Breast epithelium (tissue), 4 donors: ENCODE data around the gene PDCL2. TPM values are rescaled to one million over a fixed set of nuclear protein-coding genes. Genes with fewer than 3 reads are reported as not detected.

Source experiments
- DNase-seq, 2 donors: peaks; one replicate each; pipeline ENCODE4 v3.0.0-alpha.2; 2019; ENCODE audit warnings: low spot score in 2 of 2
- H3K27ac ChIP-seq, 2 donors: fragments of 200-600 bp; sonication (generic) in 1 of 2; one replicate each; pipeline ENCODE4 v1.5.1; 2016 to 2019; ENCODE audit warnings: mild to moderate bottlenecking in 1 of 2
- H3K27me3 ChIP-seq, 2 donors: fragments of 200-600 bp; sonication (generic) in 1 of 2; one replicate each; pipeline versions ENCODE4 v1.5.1 to v1.6.0; 2017 to 2019; ENCODE audit warnings: control low read depth in 1 of 2, mild to moderate bottlenecking in 1 of 2
- H3K36me3 ChIP-seq: fragments of 200-600 bp; one replicate; pipeline ENCODE4 v1.5.1; 2019
- H3K4me1 ChIP-seq, 2 donors: fragments of 200-600 bp; sonication (generic); one replicate each; pipeline ENCODE4 v1.5.1; 2016 to 2019; ENCODE audit warnings: control low read depth in 1 of 2
- H3K4me3 ChIP-seq, 3 donors: fragments of 200-600 bp; sonication (generic); 1 replicate in 2 of 3; 2 replicates in 1 of 3; pipeline ENCODE4 v1.5.1; 2016 to 2019; ENCODE audit warnings: mild to moderate bottlenecking in 3 of 3, moderate library complexity in 2 of 3
- H3K9me3 ChIP-seq, 2 donors: fragments of 200-600 bp; sonication (generic) in 1 of 2; one replicate each; pipeline ENCODE4 v1.5.1; 2016 to 2019; ENCODE audit warnings: control low read depth in 1 of 2
- CTCF ChIP-seq, 3 donors: fragments of 450-650 bp; IDR thresholded peaks; one replicate each; pipeline ENCODE4 v1.5.1; 2016 to 2017; ENCODE audit warnings: antibody characterized with exemption in 3 of 3, mild to moderate bottlenecking in 3 of 3, moderate library complexity in 3 of 3
- POLR2A ChIP-seq: fragments of 450-650 bp; IDR thresholded peaks from one replicate; pipeline ENCODE4 v1.6.1; 2016; ENCODE audit warnings: antibody characterized with exemption, mild to moderate bottlenecking, moderate library complexity
- POLR2AphosphoS5 ChIP-seq, 3 donors: sonication (generic); formaldehyde crosslinking; IDR thresholded peaks; one replicate each; pipeline ENCODE4 v1.6.1; 2017; ENCODE audit warnings: antibody characterized with exemption in 3 of 3
- intact Hi-C: fragments of 100-400 bp; cut with DNase I; formaldehyde crosslinking; loops from one replicate; pipeline ENCODE4 v1.15.1; 2023; ENCODE audit warnings: low total_unique reads
- total RNA-seq, 3 donors: library from RNA; depleted of rRNA; stranded (reverse); fragments of >200 nt; gene quantifications; one replicate each; pipeline ENCODE4 v1.1.0, GENCODE V29; 2016

The PDCL2 gene
- total RNA-seq, 3 donors from 2014 or later = not detected

GRCh38 chr4:55574252-55574651 lies 17.8 kb downstream of the PDCL2 start:
- Histone ChIP-seq H3K27ac (no peak overlapping the region), H3K27me3 (no peaks in the 10 kb centered on the region), H3K9me3 (peaks cover 8 to 21% of the 10 kb centered on the region in 2 donors), H3K4me1 (no peaks in the 10 kb centered on the region), H3K36me3 (no peaks in the 10 kb centered on the region), H3K4me3 (no peak overlapping the region)
- intact Hi-C loops = no loop called here
- no peak for TF ChIP-seq POLR2AphosphoS5 (IDR thresholded peaks at IDR 0.05)
- DNase-seq = no peak

DNA sequence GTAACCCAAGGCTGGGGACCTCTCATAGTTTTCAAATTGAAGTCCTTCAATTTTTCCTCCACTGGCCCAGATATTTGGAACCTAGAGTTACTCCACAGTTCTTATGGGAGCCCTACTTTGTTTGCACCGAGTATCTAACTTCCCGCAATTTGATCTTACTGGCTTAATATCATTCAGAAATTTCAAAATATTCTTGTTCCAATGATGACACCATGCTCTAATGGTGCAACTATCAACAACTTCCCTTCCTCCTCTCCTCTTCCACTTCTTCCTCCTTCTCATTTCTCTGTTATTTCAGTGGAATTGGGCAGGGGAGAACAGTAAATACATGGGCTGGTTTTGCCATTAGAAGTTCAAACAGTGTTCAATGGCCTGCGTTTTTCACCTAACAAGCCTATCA lies 20.2 kb downstream of the PDCL2 start:
- no peaks in the 10 kb centered on the region for H3K36me3 ChIP-seq
- DNase-seq = no peak
- no peaks in the 10 kb centered on the region for H3K4me1 ChIP-seq
- TF ChIP-seq POLR2A (no peak), POLR2AphosphoS5 (IDR thresholded peaks at IDR 0.05) (no peak), CTCF (IDR thresholded peaks at IDR 0.05) (no peak)
- intact Hi-C loops = no loop called here
- no peak overlapping the region for H3K27ac ChIP-seq
- H3K27me3 ChIP-seq = no peaks in the 10 kb centered on the region
- H3K4me3 ChIP-seq = no peak overlapping the region
- peaks cover 5 to 15% of the 10 kb centered on the region in 2 donors for H3K9me3 ChIP-seq

DNA sequence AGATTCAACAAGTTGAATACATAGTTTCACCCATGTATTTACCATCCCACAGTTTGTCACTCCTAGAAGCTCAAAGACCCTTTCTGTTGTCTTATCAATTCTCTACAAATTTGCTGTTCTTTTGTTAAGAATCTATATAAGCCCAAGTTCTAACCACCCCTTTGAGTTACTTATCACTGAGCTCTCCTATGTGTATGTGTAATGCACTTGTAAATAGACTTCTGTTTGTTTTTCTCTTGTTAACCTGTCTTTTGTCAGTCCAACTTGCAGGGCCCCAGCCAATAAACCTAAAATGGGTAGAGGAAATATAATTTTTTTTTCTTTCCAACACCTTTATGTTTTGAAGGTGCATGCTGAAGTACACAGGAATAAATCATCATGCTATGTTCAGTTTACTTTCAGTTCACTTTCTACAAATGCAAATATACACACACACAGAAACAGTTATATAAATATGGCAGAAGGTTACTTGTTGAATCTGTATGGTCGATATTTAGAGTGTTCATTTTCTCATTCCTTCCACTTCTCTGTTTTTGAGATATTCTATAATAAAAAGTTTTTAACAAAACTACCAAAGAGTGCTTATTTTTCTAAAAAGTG lies 23.0 kb downstream of the PDCL2 start:
- H3K27ac ChIP-seq = no peak overlapping the region
- H3K4me1 ChIP-seq = no peaks in the 10 kb centered on the region
- no peak for DNase-seq
- no peaks in the 10 kb centered on the region for H3K9me3 ChIP-seq
- intact Hi-C loops = no loop called here
- H3K27me3 ChIP-seq = no peaks in the 10 kb centered on the region
- H3K4me3 ChIP-seq = no peak overlapping the region
- TF ChIP-seq POLR2A (no peak), POLR2AphosphoS5 (IDR thresholded peaks at IDR 0.05) (no peak), CTCF (IDR thresholded peaks at IDR 0.05) (no peak)
- no peaks in the 10 kb centered on the region for H3K36me3 ChIP-seq

GRCh38 chr4:55561889-55562288 lies 30.2 kb downstream of the PDCL2 start:
- no peak overlapping the region for H3K27ac ChIP-seq

GRCh38 chr4:55560096-55560495 lies 31.9 kb downstream of the PDCL2 start:
- intact Hi-C loops = no loop called here
- DNase-seq = no peak
- H3K9me3 ChIP-seq = no peaks in the 10 kb centered on the region
- no peak overlapping the region for H3K27ac ChIP-seq
- H3K27me3 ChIP-seq = no peaks in the 10 kb centered on the region
- TF ChIP-seq POLR2A (no peak), CTCF (IDR thresholded peaks at IDR 0.05) (no peak), POLR2AphosphoS5 (IDR thresholded peaks at IDR 0.05) (no peak)
- no peak overlapping the region for H3K4me3 ChIP-seq
- H3K4me1 ChIP-seq = no peaks in the 10 kb centered on the region
- no peaks in the 10 kb centered on the region for H3K36me3 ChIP-seq

More at GRCh38 chr4:55561889-55562288, 30.2 kb downstream of the PDCL2 start:
- H3K9me3 ChIP-seq = no peaks in the 10 kb centered on the region
- no peak for DNase-seq
- TF ChIP-seq POLR2A (no peak), POLR2AphosphoS5 (IDR thresholded peaks at IDR 0.05) (no peak), CTCF (IDR thresholded peaks at IDR 0.05) (no peak)
- no peaks in the 10 kb centered on the region for H3K4me1 ChIP-seq
- no peaks in the 10 kb centered on the region for H3K36me3 ChIP-seq
- intact Hi-C loops = no loop called here
- H3K27me3 ChIP-seq = no peaks in the 10 kb centered on the region
- H3K4me3 ChIP-seq = no peak overlapping the region
